Lower lobe of right lung (tissue), 2 donors: ENCODE measurements around the gene HDAC4. TPM values are rescaled to one million over a fixed set of nuclear protein-coding genes. Genes with fewer than 3 reads are reported as not detected.

Experiments
- ATAC-seq, 2 donors: fragments of 200-7000 bp; cut with Tn5 transposase; one replicate each; pipeline ENCODE4 v1.9.1; 2020 to 2022; ENCODE audit warnings: mild to moderate bottlenecking in 2 of 2, moderate library complexity in 2 of 2
- DNase-seq: peaks from one replicate; pipeline ENCODE4 v3.0.0-alpha.2; 2020
- H3K27ac ChIP-seq: fragments of 200-600 bp; one replicate; pipeline ENCODE4 v1.8.0; 2022
- H3K27me3 ChIP-seq: fragments of 200-600 bp; one replicate; pipeline ENCODE4 v1.8.0; 2022; ENCODE audit warnings: low read depth
- H3K36me3 ChIP-seq: fragments of 200-600 bp; one replicate; pipeline ENCODE4 v1.8.0; 2022; ENCODE audit warnings: mild to moderate bottlenecking
- H3K4me1 ChIP-seq: fragments of 200-600 bp; one replicate; pipeline ENCODE4 v1.8.0; 2022
- H3K4me3 ChIP-seq: fragments of 200-600 bp; one replicate; pipeline ENCODE4 v1.8.0; 2022; ENCODE audit warnings: mild to moderate bottlenecking
- H3K9me3 ChIP-seq: fragments of 200-600 bp; one replicate; pipeline ENCODE4 v1.8.0; 2022
- CTCF ChIP-seq: fragments of 200-600 bp; IDR thresholded peaks from one replicate; pipeline ENCODE4 v1.8.0; 2022; ENCODE audit warnings: antibody characterized with exemption, mild to moderate bottlenecking
- intact Hi-C: fragments of 100-400 bp; cut with DNase I; formaldehyde crosslinking; loops from one replicate; pipeline ENCODE4 v1.11.0; 2022
- total RNA-seq: library from RNA; stranded (reverse); fragmentation: NEBNext Ultra II Directional; extraction: Animal tissue kit (Norgen Biotek cat#: 25700); gene quantifications from one replicate; pipeline ENCODE4 v1.2.1, GENCODE V29; 2021
- donor health status: DM: no; HTN: yes; CAD: no; lungs with severe emphysema.

HDAC4 gene
- total RNA-seq, 1 donor from 2014 or later: 44.9 TPM

GRCh38 chr2:239252393-239252792 lies 148.4 kb downstream of the HDAC4 start:
- intact Hi-C loops: no loop called here
- Histone ChIP-seq H3K9me3 (no peaks in the 10 kb centered on the region), H3K27ac (peak overlapping the region; percentile 39), H3K4me1 (peaks cover 55% of the 10 kb centered on the region), H3K4me3 (no peak overlapping the region), H3K27me3 (no peaks in the 10 kb centered on the region), H3K36me3 (no peaks in the 10 kb centered on the region)
- DNase-seq (no peak), ATAC-seq (no peak)
- no peak for TF ChIP-seq CTCF

- no peak for TF ChIP-seq CTCF
- H3K27ac ChIP-seq: peak overlapping the region; percentile 39
- DNase-seq: no peak
- H3K9me3 ChIP-seq: no peaks in the 10 kb centered on the region
- no peak overlapping the region for H3K4me3 ChIP-seq
- no peaks in the 10 kb centered on the region for H3K27me3 ChIP-seq
- ATAC-seq: no peak
- intact Hi-C loops: no loop called here
- no peaks in the 10 kb centered on the region for H3K36me3 ChIP-seq
- peaks cover 55% of the 10 kb centered on the region for H3K4me1 ChIP-seq
Measured at GRCh38 chr2:239251971-239252370, 148.8 kb downstream of the HDAC4 start.

- TF ChIP-seq CTCF: no peak
- no peaks in the 10 kb centered on the region for H3K36me3 ChIP-seq
- H3K27ac ChIP-seq: peak overlapping the region; percentile 20
- no peak for ATAC-seq
- no peaks in the 10 kb centered on the region for H3K9me3 ChIP-seq
- intact Hi-C loops: no loop called here
- H3K4me3 ChIP-seq: no peak overlapping the region
- H3K27me3 ChIP-seq: no peaks in the 10 kb centered on the region
- H3K4me1 ChIP-seq: peaks cover 50% of the 10 kb centered on the region
- DNase-seq: no peak
Measured at GRCh38 chr2:239250216-239251081, 150.4 kb downstream of the HDAC4 start.

- H3K27ac ChIP-seq: peak overlapping the region; percentile 20
- no peaks in the 10 kb centered on the region for H3K9me3 ChIP-seq
- intact Hi-C loops: no loop called here
- TF ChIP-seq CTCF: no peak
- H3K4me3 ChIP-seq: no peak overlapping the region
- ATAC-seq: peak; percentile 74 to 76
- no peaks in the 10 kb centered on the region for H3K27me3 ChIP-seq
- peaks cover 49% of the 10 kb centered on the region for H3K4me1 ChIP-seq
- DNase-seq: peak; percentile 73
- H3K36me3 ChIP-seq: no peaks in the 10 kb centered on the region
Measured at GRCh38 chr2:239249776-239250175, 151.0 kb downstream of the HDAC4 start.

- ATAC-seq (no peak), DNase-seq (no peak)
- Histone ChIP-seq H3K27ac (no peak overlapping the region), H3K9me3 (no peaks in the 10 kb centered on the region), H3K4me1 (peaks cover 49% of the 10 kb centered on the region), H3K4me3 (no peak overlapping the region), H3K36me3 (no peaks in the 10 kb centered on the region), H3K27me3 (no peaks in the 10 kb centered on the region)
- intact Hi-C loops: no loop called here
- TF ChIP-seq CTCF: no peak
Measured at GRCh38 chr2:239249048-239249447, 151.8 kb downstream of the HDAC4 start.
